SHP77 treated with DMSO at 0.1 percent for 48 hours (cell line): ENCODE results near the gene PAPOLA.
"Not testable (repeated sequence)": the region's sequence is repeated elsewhere in the genome, so short reads cannot be mapped to it uniquely, and the experiment has no call there.

Source experiments
- DNase-seq: peaks from one replicate; lab custom pipeline; 2025; lab: John Stamatoyannopoulos, UW

The PAPOLA gene

DNA sequence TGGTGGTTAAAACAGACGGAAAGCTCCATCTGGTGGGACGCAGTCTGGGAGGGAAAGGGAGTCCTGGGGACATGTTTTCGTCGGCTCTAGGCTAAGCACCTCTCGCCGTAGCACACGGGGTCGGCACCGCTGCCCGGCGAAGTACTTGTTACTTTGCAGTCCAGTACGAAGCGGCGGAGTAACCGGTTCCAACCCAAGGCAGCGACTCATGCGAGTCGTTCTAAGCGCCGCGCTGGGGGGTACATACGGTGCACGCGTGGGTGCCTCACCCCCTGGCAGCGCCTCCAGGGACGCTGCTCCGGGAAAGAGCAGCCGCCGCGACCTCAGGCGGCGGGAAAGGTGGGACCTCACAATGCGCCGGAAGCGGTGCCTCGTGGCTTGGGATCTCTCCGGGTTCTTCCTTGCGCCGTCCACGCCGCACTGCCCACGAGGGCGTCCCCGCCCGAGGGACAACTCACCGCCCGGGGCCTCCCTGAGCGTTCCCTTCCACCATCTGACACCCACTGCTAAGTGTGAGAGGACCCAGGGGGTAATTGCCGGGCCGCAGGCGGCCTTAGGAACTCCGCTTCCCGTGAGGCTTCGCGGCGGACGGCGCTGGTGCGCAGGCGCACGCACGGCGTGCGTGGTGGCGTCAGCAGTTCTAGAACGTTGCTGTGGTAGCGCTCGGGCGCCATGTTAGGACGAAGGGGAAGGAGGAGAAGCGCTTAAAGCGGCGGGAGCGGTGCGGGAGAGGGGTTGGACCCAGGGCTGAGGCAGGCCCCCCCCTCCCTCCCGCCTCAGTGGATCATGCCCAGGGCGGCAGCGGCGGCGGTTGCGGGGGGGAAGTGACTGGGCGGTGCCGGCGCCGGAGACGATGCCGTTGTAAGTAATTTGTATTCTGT is at the start of gene PAPOLA:
PAPOLA (plus strand) TSS at position 643 of the 881 bp plus-strand sequence; CDS start at position 854, 211 bp downstream.
- DNase-seq, result peak; percentile 91

DNA sequence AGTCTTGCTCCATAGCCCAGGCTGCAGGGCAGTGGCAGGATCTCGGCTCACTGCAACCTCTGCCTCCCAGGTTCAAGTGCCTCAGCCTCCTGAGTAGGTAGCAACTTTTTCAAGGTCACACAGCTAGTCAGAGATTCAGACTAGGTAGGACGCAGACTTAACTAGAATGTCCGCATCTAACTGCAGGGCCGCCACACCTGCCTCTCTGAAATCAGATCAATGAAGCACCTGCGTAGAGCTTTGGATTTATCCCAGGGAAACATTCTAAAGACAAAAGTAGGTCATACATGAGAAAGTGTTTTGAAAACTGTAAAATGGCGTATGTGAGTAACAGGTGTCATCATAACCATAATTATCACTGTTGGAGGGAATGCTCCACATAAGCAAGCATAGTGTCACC is 49.5 kb upstream of the PAPOLA start:
- no peak for DNase-seq

DNA sequence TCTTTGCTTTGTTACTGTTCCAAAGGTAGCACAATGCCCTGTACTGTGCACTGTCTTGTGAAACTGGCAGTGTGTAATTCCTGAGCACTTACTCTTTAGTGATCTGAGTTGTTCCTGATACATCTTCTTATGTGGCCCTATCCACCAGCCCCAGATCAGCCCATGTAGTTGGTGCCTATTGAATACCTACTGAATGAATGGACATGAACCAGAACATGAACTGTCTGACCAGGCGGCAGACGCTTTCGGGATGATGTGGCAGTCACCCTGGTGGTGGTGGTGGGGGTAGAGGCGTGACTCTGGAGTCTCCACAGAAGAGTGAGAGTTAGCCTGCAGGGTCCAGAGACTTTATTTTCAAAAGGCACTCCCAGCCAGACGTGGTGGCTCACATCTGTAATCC is 46.6 kb upstream of the PAPOLA start:
- DNase-seq, result no peak

DNA sequence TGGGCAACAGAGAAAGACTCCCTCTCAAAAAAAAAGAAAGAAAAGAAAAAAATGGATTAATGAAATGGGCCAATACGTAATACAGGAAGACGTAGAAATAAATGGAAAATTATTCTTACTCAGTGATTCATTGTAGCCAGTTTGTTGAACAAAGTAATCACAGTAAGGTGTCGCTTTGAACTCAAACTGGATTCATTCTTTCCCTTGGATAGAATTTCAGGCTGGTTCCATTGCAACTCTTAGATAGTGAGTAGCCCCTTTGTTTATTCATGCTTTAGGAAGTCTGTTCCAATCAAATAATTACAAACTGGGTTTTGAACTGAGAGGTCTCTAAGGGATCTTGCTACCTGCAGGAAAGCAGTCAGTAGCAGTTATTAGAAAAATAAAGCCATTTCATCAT is 42.3 kb upstream of the PAPOLA start:
- DNase-seq, result no peak

DNA sequence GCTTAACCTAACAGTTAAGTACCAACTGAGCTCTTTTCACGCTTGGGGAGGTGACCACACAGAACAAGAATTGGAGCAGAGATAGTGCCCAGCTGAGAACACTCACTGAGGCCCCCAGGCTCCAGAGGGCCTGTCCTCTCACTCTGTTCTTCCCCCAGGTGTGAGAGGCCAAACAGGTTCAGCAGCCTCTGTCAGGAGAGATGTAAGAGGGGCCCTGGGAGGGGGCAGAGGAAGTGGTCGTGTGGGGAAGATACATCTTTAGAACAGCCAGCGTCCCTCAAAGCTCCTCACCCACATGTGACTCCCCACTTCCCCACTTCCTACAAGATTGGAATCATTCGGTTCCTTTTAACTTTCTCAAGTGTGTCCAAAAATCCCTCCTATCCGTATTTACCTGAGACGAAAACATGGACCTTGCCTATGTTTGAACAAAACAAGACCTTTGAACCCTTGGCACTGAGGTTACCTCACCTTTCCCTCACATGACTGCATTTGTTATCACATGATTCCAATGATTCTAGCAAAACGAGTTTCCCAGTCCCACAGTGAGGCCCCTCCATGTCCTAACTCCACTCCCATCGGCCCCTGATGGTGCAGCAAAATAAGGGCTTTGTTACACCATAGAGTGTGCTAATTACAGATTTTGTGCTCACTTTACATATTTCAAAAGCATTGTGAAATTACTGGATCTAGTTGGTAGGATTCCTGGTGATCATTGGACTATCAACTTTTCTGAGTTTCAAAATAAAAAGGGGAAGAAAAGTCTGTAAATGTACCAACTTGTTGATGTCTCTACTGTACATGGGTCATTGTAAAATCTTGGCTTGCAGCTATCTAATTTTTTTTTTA is 40.0 kb upstream of the PAPOLA start:
- DNase-seq, result no peak

DNA sequence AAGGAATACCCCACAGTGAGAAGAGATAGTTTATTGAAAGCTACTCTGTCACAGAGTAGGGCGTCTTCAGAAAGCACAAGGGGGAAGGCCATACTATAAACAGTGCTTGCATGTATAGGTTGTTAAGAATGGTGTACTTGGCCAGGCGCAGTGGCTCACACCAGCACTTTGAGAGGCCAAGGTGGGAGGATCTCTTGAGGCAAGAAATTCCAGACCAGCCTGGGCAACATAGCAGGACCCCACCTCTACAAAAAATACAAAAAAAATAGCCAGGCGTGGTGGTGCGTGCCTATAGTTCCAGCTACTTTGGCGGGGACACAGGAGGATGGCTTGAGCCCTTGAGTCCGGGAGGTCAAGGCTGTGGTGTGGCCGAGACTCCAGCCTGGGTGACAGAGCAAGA is 38.0 kb upstream of the PAPOLA start:
- no peak for DNase-seq

DNA sequence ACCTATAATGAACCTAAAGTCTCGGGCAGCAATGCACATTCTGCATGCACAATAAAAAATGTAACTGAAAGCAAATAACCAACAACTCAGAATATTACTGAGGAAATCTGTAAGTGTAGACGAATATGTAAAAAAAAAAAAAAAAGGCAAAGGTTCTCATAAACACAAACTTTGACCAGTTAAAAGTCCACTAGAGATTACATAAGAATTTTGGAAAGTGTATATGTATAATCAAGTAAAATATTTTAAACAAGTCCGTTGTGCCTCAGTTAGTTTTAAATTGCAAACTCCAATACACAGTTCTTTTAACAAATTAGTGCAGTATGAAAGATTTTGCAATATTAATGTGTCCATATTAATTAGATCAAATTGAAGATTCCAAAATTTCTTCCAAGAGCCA is 35.3 kb upstream of the PAPOLA start:
- no peak for DNase-seq

DNA sequence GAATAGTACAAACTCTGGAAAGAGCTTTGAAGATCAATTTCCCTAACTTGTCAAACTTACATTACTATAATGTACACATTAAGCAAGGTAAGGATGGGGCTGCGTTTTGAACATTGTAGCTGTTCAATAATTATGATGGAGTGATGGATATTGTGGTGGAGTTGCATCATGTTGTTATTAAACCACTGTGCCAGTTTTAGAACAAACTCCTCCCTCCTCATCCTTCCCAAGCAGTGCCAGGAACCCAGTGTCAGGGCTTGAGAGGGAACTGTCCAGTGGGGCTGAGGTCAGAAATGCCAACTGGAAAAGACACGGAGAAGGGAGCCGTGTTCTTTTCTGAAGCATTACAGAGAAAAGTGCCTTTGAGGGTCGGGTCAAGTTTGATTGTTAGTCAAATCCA is 31.9 kb upstream of the PAPOLA start:
- no peak for DNase-seq

DNA sequence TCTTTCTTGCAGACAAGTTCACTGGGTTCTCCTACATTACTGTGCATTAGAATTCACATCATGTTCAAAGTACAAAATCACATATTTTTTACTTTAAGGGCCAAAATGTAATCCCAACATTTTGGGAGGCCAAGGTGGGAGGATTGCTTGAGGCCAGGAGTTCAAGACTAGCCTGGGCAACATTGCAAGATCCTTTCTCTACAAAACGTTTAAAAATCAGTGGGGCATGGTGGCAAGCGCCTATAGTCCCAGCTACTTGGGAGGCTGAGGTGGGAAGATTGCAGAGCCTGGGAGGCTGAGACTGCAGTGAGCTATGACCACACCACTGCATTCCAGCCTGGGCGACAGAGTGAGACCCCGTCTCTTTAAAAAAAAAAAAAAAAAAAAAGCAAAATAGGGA is 31.2 kb upstream of the PAPOLA start:
- DNase-seq, result not testable (repeated sequence)

DNA sequence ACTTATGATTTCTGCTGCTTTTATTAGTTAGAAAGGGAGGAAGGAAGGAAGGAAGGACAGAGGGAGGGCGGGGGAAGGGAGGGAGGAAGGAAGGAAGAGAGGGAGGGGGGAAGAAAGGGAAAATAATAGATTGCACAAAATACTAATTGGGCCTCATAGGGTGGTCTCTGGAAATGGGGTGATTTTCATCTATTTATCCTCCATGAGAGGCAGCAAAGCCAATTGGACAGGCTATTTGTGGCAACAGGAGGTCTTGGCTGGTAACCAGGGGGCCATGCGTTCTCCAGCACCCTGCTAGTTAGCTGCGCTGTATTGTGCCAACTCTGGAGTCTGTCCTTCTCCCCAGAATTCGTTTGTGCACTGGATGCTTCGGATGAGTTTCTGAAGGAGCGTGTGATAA is 24.1 kb upstream of the PAPOLA start:
- no peak for DNase-seq

DNA sequence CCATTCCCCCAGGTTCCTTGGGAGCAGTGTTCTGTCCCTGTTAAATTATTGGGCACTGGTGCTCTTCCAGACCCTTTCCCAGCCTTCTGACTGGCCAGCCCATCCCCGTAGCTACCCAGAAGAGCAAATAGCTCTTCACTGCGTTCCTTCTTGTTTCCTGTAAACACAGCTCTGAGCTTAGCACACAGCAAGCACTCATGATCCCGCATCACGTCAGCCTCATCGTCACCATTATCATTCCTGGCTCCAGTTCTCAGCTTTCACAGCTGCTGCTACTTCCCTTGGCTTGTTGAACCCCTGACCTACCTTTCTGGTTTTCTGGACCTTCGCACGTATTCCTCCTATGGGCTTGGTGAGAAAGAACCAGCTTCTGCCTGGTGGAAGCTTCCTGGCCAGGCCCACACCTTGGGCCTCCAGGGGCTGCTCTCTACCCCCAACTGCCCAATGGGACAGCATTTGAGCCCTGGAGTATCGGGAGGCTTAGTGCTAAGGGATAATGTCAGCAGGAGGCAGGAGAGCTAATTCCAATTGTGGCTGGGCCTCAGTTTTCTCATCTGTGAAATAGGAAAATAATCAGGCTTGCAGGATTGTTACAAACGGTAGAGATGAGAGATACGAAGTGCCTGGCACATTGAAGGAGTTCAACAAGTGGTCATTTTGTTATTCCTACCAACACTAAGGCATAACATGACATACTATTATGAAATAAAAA is 22.6 kb upstream of the PAPOLA start:
- DNase-seq, result peak; percentile 97

DNA sequence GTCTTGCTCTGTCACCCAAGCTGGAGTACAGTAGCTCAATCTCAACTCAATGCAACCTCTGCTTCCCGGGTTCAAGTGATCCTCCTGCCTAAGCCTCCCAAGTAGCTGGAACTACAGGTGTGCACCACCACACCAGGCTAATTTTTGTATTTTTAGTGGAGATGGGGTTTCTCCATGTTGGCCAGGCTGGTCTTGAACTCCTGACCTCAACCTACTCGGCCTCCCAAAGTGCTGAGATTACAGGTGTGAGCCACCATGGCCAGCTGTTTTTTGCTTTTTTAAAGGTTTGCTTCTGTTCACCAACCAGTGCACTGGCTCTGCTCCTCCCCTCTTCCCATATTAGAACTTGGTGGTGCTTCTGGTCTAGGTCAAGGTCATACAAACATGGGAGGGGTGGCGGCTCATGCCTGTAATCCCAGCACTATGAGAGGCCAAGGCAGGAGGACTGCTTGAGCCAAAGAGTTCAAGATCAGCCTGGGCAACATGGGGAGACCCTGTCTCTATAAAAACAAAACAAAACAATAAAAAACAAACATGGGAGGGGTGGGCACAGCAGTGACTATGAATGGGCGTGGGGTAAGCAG is 20.4 kb upstream of the PAPOLA start:
- DNase-seq, result no peak

DNA sequence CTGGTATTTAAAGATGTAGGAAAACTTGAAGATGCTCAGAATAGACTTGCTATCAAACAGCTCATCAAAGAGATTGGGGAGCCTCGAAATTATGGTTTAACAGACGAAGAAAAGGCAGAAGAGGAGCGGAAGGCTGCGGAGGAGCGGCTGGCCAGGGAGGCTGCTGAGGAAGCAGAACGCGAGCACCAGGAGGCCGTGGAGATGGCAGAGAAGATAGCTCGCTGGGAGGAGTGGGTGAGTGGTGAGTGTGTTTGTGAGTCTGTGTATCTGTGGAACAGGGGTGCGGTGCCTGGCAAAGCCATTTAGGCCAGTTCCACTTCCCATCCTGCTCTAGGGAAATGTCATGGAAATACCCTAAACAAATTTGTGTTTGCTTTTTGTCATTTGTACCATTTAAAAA is 19.2 kb upstream of the PAPOLA start:
- DNase-seq, result no peak

DNA sequence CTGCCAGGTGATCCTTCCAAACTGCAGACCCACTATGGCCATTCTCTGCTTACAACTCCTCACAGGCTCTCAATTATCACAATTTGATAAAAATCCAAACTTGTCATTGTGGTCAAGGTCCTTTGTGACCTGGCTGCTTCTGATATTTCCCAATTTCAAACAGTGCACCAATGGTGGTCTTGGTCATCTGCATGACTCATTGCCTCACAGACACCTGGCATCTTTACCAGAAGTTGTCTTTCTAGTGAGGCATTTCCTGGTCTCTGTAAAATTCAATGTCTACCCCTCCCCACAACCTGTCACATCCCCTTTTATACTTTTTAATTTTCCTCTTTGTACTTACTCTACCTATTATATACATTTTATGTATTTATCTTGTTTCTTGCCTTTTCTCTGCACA is 17.8 kb upstream of the PAPOLA start:
- no peak for DNase-seq

DNA sequence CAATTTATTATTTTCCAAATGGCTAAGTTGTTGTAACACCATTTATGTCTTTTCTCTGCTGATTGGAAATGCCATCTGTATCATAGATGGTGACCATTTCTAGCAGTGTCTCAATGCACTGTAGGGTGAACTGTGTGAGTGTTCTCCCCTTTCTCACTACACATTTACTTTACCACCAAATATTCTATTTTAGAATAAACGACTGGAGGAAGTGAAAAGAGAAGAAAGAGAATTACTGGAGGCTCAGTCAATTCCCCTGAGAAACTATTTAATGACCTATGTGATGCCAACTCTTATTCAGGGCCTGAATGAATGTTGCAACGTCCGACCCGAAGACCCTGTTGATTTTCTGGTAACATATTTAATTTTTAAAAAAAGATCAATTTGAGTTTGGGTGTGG is 15.5 kb upstream of the PAPOLA start:
- no peak for DNase-seq

DNA sequence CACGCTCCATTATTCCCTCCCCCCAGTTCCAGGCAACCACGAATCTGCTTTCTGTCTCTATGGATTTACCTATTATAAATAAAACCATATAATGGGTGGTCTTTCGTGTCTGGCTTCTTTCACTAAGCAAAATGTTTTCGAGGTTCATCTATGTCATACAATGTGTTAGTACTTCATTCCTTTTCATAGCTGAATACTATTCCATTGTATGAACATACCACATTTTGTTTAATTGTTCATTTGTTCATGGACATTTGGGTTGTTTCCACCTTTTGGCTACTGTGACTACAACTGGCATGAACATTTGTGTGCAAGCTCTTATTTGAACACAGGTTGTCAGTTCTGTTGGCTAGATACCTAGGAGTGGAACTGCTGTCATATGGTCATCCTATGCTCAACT is 12.9 kb upstream of the PAPOLA start:
- DNase-seq, result no peak

DNA sequence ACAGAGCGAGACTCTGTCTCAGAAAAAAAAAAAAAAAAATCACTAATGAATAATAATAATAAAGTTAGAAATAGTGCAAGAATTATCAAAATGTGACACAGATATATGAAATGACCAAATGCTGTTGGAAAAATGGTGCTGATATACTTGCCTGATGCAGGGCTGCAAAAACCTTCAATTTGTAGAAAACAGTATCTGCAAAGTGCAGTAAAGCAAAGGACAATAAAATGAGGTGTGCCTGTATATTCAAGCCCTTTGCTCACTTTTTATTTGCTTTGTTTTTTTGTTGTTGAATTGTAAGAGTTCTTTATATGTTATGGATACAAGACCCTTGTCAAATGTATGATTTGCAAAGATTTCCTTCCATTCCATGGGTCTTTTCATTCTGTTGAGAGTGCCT is 9.0 kb upstream of the PAPOLA start:
- no peak for DNase-seq

DNA sequence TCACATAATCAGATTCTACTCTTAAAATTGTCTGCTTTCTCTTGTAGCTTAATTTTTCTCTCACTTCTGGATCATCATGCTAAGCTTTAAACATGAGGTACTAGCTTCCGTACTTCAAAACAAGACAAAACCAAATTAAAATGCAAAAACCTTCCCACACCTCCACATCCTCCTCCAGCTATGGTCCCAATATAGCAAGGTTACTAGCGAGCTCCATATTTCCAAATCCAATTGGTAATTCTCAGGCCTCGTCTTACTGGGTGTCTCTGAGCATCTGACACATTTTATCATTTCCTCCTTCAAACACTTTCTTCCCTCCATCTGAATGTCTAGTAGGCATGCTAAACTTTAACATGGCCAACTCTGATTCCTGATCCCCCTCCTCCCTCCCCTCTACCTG is 7.9 kb upstream of the PAPOLA start:
- no peak for DNase-seq

DNA sequence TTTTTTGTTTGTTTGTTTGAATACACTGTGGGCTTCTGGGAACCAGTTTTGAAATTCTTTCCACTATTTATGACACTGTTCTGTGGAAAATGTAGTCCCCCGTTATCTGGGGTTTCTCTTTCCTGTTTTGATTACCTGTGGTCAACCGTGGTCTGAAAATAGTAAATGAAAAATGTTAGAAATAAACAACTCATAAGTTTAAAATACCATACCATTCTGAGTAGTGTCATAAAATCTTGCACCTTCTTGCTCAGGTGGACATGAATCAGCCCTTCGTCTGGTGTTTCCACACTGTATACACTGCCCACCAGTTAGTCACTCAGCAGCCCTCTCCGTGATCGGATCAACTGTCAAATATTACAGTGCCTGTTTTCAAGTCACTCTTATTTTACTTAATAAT is 5.1 kb upstream of the PAPOLA start:
- DNase-seq, result no peak

DNA sequence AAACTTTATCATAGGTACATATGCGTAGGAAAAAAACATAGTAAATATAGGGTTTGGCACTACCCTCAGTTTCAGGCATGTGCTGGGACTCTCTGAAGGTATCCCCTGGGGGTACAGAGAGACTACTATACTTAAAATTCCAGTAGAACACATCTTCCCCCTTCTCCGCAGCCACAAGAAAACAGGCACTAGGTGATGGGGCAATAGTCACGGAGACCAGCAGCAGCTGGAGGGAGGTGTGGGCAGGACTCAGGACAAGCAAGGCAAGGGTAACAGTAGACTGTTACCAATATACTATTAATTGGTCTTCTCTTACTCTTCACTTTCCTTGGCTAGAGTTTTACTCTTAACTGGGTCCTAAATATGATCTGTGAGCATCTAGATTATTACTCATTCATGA is 4.6 kb upstream of the PAPOLA start:
- DNase-seq, result no peak

DNA sequence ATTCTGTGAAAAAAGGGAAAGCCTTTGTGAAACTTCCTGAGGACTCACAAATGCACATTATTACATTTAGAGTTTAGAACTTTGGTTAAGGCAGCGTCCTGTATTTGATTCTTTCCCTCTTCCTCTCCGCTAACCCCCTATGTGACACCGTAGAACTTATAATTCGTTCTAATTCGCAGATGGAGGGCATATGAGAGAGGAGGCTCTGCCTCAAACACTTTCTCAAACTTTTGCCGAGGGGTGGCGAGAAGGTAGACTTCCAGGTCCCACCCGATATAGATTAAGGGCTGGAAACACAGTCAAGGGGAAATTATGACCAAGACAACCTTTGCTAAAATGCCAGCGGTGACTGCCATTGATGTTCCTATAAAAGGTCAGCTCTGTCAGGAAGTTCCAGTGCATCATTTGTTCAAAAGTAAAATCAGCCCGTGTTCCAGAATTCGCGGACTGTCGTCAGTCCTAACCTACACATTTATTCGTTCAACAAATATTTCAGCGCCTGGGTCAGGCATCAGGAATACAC is 904 bp upstream of the PAPOLA start:
- no peak for DNase-seq
